ENCODE measurements around the gene MYL1.

Gene MYL1

GRCh38 chr2:210288408-210288807, 26.6 kb downstream of the MYL1 start:
- DNase-seq (no peak), ATAC-seq (no peak)
- H3K4me1 Mint-ChIP-seq = no peaks in the 10 kb centered on the region
- H3K27me3 Mint-ChIP-seq = no peaks in the 10 kb centered on the region
- peaks cover 0 to 14% of the 10 kb centered on the region in 2 donors for H3K9me3 Mint-ChIP-seq
- H3K4me3 Mint-ChIP-seq = no peak overlapping the region
- H3K27ac Mint-ChIP-seq = no peak overlapping the region

- Mint-ChIP-seq H3K9me3 (peaks cover 5 to 15% of the 10 kb centered on the region in 2 donors), H3K4me3 (no peak overlapping the region), H3K27me3 (no peaks in the 10 kb centered on the region), H3K27ac (no peak overlapping the region), H3K4me1 (no peaks in the 10 kb centered on the region)
- DNase-seq (no peak), ATAC-seq (no peak)
Observed at GRCh38 chr2:210287301-210287700, 27.7 kb downstream of the MYL1 start.

GRCh38 chr2:210286123-210286680, 28.8 kb downstream of the MYL1 start:
- ATAC-seq = no peak
- H3K9me3 Mint-ChIP-seq = peaks cover 5 to 15% of the 10 kb centered on the region in 2 donors
- no peak overlapping the region for H3K27ac Mint-ChIP-seq
- H3K4me1 Mint-ChIP-seq = no peaks in the 10 kb centered on the region
- no peak for DNase-seq
- H3K27me3 Mint-ChIP-seq = no peaks in the 10 kb centered on the region
- no peak overlapping the region for H3K4me3 Mint-ChIP-seq

- H3K27ac Mint-ChIP-seq = no peak overlapping the region
Observed at GRCh38 chr2:210277133-210277532, 37.8 kb downstream of the MYL1 start.

GRCh38 chr2:210271300-210271699, 43.7 kb downstream of the MYL1 start:
- H3K4me3 Mint-ChIP-seq = no peak overlapping the region
- no peaks in the 10 kb centered on the region for H3K27me3 Mint-ChIP-seq
- DNase-seq (no peak), ATAC-seq (no peak)
- no peak overlapping the region for H3K27ac Mint-ChIP-seq
- no peaks in the 10 kb centered on the region for H3K9me3 Mint-ChIP-seq
- no peaks in the 10 kb centered on the region for H3K4me1 Mint-ChIP-seq

More at GRCh38 chr2:210277133-210277532, 37.8 kb downstream of the MYL1 start:
- peaks cover 10 to 11% of the 10 kb centered on the region in 2 donors for H3K9me3 Mint-ChIP-seq
- H3K27me3 Mint-ChIP-seq = no peaks in the 10 kb centered on the region
- ATAC-seq = no peak
- DNase-seq = no peak
- H3K4me1 Mint-ChIP-seq = no peaks in the 10 kb centered on the region
- H3K4me3 Mint-ChIP-seq = no peak overlapping the region

- ATAC-seq = no peak
- Mint-ChIP-seq H3K27me3 (no peaks in the 10 kb centered on the region), H3K4me1 (no peaks in the 10 kb centered on the region), H3K27ac (no peak overlapping the region), H3K4me3 (no peak overlapping the region), H3K9me3 (no peaks in the 10 kb centered on the region)
- no peak for DNase-seq
Observed at GRCh38 chr2:210269148-210269547, 45.8 kb downstream of the MYL1 start.

GRCh38 chr2:210268281-210268680, 46.7 kb downstream of the MYL1 start:
- H3K27ac Mint-ChIP-seq = no peak overlapping the region
- no peaks in the 10 kb centered on the region for H3K9me3 Mint-ChIP-seq
- ATAC-seq (no peak), DNase-seq (no peak)
- no peak overlapping the region for H3K4me3 Mint-ChIP-seq
- no peaks in the 10 kb centered on the region for H3K4me1 Mint-ChIP-seq
- no peaks in the 10 kb centered on the region for H3K27me3 Mint-ChIP-seq

- Mint-ChIP-seq H3K4me1 (no peaks in the 10 kb centered on the region), H3K4me3 (no peak overlapping the region), H3K9me3 (no peaks in the 10 kb centered on the region), H3K27ac (no peak overlapping the region), H3K27me3 (no peaks in the 10 kb centered on the region)
- no peak for ATAC-seq
- DNase-seq = no peak
Observed at GRCh38 chr2:210267698-210268097, 47.3 kb downstream of the MYL1 start.

GRCh38 chr2:210264282-210264681, 50.7 kb downstream of the MYL1 start:
- Mint-ChIP-seq H3K4me3 (no peak overlapping the region), H3K4me1 (no peaks in the 10 kb centered on the region), H3K27ac (no peak overlapping the region), H3K9me3 (no peaks in the 10 kb centered on the region), H3K27me3 (no peaks in the 10 kb centered on the region)
- DNase-seq (no peak), ATAC-seq (no peak)

- Mint-ChIP-seq H3K9me3 (no peaks in the 10 kb centered on the region), H3K4me1 (no peaks in the 10 kb centered on the region), H3K27me3 (no peaks in the 10 kb centered on the region), H3K4me3 (no peak overlapping the region), H3K27ac (no peak overlapping the region)
- DNase-seq (no peak), ATAC-seq (no peak)
Observed at GRCh38 chr2:210263841-210264240, 51.1 kb downstream of the MYL1 start.

- Mint-ChIP-seq H3K27me3 (no peaks in the 10 kb centered on the region), H3K4me3 (no peak overlapping the region), H3K27ac (peak overlapping the region in 1 of 2 donors; percentile 25), H3K4me1 (no peaks in the 10 kb centered on the region), H3K9me3 (no peaks in the 10 kb centered on the region)
- ATAC-seq (no peak), DNase-seq (no peak)
Observed at GRCh38 chr2:210262036-210262435, 52.9 kb downstream of the MYL1 start.

- Mint-ChIP-seq H3K4me1 (no peaks in the 10 kb centered on the region), H3K4me3 (no peak overlapping the region), H3K9me3 (no peaks in the 10 kb centered on the region), H3K27ac (no peak overlapping the region), H3K27me3 (no peaks in the 10 kb centered on the region)
- no peak for ATAC-seq
- DNase-seq = no peak
Observed at GRCh38 chr2:210259687-210260086, 55.3 kb downstream of the MYL1 start.

GRCh38 chr2:210252699-210253606, 62.0 kb downstream of the MYL1 start:
- Mint-ChIP-seq H3K27me3 (no peaks in the 10 kb centered on the region), H3K27ac (no peak overlapping the region), H3K9me3 (no peaks in the 10 kb centered on the region), H3K4me1 (no peaks in the 10 kb centered on the region), H3K4me3 (no peak overlapping the region)
- ATAC-seq (no peak), DNase-seq (no peak)

GRCh38 chr2:210250622-210251021, 64.4 kb downstream of the MYL1 start:
- H3K27ac Mint-ChIP-seq = no peak overlapping the region
- DNase-seq (no peak), ATAC-seq (no peak)
- H3K4me3 Mint-ChIP-seq = no peak overlapping the region
- peaks cover 7% of the 10 kb centered on the region for H3K27me3 Mint-ChIP-seq
- no peaks in the 10 kb centered on the region for H3K9me3 Mint-ChIP-seq
- H3K4me1 Mint-ChIP-seq = no peaks in the 10 kb centered on the region
